SIG-M5 treated with dmso at 0.1 percent for 504 hours (cell line): ENCODE data around the gene PEPD.

Experiments
- DNase-seq: peaks from one replicate; lab custom pipeline; 2025; ENCODE audit not compliant: unreplicated experiment; lab: John Stamatoyannopoulos, UW

PEPD gene

GRCh38 chr19:33476151-33476707 is 45.4 kb downstream of the PEPD start:
- no peak for DNase-seq

DNA sequence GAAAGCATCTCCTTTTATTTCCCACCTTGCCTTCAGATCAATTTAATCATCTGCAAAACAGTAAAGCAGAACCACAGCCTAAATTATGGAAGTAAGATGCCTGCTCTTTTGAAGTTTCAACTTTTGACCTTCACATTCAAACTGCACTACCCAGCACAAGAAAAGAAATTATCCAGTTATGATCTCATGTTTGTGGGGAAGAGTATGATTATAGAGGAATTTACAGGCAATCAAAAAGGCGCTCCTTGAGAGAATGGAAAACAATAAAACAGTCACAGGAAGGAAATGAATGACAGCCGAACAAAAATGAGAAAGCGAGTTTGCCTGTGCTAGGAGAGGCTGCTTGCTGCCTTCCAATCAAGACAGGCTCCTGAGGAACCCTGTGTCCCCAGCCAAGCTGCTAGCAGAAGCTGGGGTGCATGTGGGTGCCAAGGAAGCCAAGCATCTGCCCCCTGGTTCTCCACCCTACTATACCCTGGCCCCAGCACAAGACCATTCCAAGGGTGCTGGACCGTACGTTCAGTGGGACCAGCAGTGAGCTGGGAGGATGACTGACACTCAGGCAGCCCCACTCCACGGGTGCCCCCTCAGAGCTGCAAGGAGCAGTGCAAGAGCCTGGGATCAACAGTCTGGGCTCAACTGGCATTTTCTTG is 47.8 kb downstream of the PEPD start:
- DNase-seq, result no peak

- no peak for DNase-seq
Observed at GRCh38 chr19:33472691-33473652, 48.6 kb downstream of the PEPD start.

- DNase-seq, result no peak
Observed at GRCh38 chr19:33472226-33472625, 49.4 kb downstream of the PEPD start.

DNA sequence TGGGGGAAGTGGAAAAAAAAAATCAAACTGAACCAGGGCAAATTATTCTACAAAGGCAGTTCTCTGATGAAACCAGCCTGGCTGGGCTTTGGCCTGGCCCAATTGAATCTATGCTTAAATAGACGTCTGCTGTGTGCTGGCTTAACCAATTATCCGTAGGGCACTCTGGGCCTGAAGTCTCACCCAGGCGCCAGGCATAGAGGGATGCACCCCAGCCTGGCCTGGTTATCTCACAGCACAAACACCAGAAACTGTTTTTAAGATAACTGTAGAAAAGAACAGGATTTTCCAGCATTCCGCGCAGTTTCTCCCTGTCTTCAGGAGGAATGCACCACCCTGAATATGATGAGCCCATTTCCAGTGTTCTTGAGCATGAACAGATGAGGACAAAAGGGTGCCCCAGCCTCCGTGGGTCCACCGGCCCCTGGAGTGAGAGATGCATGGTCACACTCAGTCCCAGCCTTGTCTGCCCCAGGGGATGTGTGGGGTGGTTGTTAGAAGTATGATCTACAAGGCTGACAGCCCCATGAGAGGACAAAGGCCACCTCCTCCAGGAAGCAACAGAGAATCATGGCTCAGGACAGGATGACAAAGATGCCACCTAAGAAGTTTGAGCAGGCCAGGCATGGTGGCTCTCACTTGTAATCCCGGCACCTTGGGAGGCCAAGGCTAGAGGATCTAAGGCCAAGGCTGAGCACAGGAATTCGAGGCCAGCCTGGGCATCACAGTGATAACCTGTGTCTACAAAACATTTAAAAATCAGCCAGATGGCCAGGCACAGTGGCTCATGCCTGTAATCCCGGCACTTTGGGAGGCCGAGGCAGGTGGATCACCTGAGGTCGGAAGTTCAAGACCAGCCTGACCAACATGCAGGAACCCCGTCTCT is 50.2 kb downstream of the PEPD start:
- no peak for DNase-seq

DNA sequence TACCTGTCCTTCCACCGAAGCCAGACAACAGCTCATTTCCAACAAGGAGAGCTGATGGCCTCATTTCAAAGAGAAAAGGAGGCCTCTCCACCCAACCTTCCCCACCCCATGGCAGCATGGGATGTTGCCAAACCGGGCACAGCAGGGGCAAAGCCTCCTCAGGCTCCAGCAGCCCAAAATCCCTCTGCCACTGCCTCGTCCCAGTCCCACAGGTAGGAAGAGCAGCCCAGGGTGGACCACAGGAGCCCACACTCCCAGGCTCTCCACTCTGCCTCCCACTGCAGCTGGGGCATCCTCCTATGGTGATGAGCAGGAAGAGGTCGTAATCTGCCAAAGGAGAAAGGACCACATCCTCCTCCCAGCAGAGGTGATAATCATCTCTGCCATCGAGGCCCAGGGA is 50.9 kb downstream of the PEPD start:
- no peak for DNase-seq

DNA sequence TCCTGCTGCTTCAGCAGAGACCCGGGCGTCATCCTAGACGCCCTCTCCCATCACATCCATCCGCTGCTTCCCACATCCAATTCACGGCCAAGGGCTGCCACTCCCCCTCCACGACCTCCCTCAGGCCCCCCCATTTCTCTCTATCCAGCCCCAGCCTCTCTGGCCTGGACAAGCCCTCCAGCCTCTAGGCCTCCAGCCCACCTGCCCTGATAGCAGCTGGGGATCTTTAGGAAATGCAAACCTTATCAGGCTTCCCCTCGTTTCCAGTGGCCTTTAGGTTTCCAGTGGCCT is 51.6 kb downstream of the PEPD start:
- DNase-seq, result no peak

DNA sequence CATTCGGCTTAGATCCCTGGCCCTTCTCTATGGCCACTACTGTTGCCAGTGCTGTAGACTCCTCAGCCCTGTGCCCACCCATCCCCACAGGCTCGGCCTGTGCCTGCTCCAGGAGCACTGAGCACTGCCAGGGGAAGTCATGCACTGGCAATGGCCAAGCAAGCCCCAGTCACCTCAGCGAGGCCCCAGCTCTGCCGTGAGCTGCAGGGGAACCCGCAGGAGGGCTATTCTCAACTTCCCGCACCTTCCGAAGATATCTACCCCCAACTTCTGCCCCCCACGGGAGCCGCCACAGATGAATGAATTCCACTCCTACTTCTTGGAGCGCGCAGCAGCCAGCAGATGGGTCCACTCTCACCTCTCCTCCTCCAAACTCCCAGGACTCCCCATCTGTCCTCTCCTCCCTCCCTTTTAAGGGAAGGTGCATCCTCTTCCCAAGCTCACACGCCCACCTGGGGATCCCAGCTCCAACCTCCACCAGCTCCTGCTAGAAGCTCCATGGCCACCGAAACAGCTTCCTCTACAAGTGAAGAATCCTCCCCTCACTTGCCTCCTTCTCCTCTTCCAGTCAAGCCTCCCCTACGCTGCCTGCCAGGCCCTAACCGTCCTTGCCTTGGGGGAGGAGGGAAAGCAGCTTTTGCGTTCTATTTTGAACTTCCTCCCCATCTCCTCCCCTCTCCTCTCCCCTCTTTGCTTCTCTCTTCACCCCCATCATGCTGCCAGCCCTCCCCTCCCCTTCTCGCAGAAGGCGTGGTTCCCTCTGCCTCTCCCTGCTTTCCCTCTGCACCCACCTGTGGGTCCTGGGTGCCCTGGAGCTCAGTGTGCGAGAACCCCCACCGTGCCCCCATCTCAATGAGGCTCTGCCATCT is 52.2 kb downstream of the PEPD start:
- DNase-seq, result no peak

DNA sequence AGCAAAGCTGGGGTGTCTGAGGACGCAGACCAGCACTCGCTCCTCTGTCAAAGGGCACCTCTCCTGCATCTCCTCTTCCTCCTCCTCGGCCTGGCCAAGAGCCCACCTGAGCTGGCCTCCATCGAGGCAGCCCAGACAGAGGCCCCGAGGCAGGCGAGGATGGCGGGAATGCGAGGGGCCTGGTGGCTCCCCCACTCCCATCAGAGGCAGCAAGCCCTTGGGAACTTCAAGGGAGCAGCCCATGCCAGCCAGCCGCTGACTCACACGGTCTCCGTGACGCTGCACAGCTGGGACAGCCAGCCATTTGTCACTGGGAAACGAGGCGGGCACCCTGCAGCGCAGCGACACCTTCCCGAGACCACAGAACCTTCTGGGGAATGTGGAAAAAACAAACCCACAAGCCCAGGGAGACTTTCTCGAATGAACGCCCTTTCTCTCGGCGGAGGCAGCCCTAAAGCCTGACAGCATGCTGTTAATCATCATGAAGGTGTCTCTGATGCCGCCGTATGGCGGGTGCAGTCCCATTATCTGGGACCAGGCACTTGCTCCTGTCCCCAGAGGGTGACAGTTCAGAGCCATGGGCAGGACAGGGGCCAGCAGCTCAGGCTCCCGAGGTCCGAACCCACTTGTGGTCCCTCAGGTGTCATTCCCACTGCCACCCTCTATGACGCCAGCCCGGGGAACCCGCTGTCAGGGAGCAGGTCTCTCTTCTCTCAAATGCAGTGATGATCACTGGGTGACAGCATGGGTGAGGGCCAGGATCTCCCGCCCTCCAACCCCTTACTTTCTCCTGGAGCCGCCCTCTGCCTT is 53.0 kb downstream of the PEPD start:
- no peak for DNase-seq

DNA sequence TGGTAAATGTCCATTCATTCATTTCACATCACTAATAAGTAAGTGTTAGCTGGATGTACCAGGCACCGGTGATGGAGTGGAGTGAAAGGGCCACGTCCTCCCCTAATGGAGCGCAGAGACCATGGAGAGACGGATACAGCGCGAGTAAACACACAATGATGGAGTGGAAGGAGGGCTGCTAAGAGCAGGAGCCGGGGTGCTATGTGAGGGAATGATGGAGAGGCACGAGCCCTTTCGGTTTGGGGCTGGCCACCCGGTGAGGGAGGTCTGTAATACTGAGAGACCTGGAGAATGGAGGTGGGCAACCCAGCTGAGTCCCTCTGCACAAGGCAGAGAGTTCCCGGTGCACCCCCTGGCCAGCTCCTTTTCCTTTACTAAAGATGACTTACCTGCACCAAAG is 53.7 kb downstream of the PEPD start:
- no peak for DNase-seq

DNA sequence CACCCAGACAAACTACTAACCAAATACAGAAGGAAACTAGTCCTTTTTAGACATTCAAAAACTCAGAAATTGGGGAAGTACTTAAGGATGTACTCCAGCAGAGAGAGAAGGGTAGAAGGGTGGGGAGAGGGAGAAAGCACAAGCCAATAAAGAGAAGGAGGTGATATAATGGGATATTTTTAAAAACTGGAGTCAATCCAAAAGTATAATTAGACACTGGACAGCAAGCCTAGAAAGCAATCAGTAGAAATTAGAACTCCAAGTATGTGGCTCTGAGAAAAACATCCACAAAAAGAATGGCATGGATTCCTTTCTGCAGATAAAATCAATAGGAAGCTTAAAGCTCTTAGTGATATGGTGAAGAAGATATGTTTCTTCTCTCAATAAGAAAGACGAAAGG is 55.8 kb downstream of the PEPD start:
- peak; percentile 1 for DNase-seq

- no peak for DNase-seq
Observed at GRCh38 chr19:33465371-33465770, 56.2 kb downstream of the PEPD start.

- no peak for DNase-seq
Observed at GRCh38 chr19:33464733-33465115, 56.9 kb downstream of the PEPD start.

DNA sequence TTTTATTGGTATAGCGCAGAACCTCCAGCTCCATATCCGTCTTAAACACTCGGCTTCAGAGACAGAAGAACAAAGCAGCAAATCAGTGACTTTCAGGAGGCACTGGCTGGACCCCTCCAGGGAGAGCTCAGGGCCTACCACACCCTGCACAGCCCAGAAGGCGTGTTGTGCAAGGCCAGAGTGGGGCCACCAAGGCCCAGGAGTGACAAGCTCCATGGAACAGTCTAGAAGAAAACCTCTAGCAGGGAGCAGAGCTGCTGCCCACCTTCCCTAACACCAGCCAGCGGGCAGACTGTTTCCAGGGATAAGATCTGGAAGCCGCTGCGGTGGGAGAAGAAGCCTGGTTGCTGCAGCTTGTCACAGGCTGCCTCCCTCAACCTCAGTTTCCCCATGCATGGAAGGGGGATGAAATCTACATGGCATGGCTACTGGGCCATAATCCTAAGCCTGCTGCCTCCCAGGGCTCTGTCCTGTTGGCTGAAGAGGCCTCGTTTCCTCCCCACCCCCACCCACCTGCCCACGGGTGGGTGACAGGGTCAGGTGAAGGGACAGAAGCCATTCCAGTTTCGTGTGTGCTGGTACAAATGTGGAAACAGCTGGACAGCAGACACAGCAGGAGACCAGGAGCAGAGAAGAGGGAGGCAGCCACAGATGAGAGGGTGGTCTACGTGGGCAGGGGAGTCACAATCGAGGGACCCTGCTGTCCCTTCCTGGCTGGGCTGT is 57.4 kb downstream of the PEPD start:
- DNase-seq, result no peak

DNA sequence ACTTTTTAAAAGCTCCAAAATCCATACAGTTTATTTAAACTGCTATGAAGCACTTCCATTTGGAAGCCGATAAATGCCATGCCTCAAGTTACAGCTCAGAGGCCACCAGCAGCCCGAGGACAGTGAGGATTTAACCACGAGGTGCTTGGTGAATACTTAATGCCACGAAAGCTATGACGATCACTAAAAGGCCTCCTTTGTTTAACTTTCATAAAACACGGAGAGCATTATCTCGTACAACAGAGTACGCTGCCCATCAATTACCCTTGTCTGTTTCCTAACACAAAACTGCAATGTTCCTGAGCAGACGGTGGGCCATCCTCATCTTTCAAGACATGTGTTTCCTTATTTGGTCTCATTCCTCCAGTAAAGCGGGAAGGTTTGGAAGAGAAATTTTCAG is 58.4 kb downstream of the PEPD start:
- no peak for DNase-seq

DNA sequence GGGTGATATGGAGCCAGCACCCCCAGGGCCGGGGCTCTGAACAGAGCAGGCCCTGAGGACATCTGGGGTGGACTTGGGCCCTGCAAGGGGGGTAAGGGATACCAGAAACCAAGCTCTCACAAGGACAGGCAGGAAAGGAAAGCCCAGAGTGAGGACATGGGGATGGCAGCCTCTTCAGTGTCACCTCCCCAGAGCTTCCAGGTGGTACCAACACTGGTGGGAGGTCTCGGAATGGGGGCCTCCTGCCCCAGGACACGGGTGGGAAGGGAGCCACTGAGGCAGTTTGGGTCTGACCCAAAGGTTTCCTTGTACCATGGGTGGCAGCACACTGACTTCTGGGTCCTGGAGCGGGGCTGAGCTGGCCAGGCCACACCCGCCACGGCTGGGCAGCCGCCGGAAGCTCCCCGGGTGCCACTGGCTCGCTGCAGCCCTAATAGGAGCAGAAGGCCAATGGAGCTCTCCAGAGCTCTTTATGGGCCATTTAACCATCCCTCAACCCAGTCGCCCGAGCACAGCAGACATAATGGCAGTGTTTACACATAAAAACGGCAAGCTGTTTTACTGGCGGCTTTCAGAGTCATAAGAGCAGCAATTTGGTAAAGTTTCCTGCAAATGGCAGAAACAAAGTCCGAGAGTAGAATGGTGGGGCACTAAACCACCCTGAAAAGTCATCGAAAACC is 59.3 kb downstream of the PEPD start:
- no peak for DNase-seq

DNA sequence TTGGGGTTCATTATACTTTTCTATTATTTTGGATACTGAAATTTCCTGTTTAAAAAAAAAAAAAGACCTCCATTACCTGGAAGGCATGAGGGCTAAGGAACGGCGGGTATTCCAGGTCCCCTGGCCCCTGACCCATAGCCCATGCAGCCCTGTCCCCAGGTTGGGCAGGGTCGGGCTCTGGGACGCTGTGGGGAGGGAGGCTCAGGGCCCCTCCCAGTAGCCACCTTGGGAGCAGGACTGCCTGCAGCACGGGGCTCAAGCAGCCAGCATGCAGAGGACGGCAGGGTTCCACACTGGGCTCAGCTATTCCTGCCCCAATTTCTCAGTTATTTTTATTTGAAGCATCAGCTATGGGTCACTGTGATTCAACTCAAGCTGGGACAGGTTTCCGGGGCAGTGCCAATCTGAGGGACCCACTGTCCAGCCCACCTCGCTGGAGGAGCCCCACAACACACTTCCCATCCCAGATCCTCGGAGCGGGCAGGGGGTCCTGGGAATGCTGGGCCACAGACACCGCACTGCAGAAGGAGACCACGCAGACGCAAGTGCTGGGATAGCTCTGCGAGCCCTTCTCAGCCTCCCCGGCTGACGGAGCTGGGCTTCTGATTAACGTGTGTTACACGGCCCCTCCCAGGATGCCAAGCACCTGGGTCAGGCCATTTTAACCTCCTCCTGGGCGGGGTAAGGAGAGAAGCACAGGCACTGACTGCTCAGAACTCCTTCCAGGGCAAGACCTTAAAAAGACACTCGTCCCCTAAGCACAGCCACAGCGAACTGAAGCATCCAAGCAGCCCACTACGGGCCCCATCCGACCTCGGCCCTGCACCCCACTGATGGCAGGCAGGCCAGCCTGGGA is 60.1 kb downstream of the PEPD start:
- DNase-seq, result no peak
